ENCODE results near the gene ITGA11.

- TF ChIP-seq, protein P1, sequence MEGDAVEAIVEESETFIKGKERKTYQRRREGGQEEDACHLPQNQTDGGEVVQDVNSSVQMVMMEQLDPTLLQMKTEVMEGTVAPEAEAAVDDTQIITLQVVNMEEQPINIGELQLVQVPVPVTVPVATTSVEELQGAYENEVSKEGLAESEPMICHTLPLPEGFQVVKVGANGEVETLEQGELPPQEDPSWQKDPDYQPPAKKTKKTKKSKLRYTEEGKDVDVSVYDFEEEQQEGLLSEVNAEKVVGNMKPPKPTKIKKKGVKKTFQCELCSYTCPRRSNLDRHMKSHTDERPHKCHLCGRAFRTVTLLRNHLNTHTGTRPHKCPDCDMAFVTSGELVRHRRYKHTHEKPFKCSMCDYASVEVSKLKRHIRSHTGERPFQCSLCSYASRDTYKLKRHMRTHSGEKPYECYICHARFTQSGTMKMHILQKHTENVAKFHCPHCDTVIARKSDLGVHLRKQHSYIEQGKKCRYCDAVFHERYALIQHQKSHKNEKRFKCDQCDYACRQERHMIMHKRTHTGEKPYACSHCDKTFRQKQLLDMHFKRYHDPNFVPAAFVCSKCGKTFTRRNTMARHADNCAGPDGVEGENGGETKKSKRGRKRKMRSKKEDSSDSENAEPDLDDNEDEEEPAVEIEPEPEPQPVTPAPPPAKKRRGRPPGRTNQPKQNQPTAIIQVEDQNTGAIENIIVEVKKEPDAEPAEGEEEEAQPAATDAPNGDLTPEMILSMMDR (conservative IDR thresholded peaks at IDR 0.05; ENCODE audit: low read depth, low read length): no peak
- TF ChIP-seq RAD21 (IDR thresholded peaks at IDR 0.05; ENCODE audit: low read length): no peak
- TF ChIP-seq POLR2A (IDR thresholded peaks at IDR 0.05; ENCODE audit: low read depth, low read length): no peak
- TF ChIP-seq RFX5 (IDR thresholded peaks at IDR 0.05; ENCODE audit: low read depth, low read length): no peak
- no peak for TF ChIP-seq FOS (IDR thresholded peaks at IDR 0.05; ENCODE audit: low read depth, low read length)
- no peak for TF ChIP-seq MAZ (IDR thresholded peaks at IDR 0.05; ENCODE audit: borderline replicate concordance, low read depth, low read length)
- TF ChIP-seq, protein P2, sequence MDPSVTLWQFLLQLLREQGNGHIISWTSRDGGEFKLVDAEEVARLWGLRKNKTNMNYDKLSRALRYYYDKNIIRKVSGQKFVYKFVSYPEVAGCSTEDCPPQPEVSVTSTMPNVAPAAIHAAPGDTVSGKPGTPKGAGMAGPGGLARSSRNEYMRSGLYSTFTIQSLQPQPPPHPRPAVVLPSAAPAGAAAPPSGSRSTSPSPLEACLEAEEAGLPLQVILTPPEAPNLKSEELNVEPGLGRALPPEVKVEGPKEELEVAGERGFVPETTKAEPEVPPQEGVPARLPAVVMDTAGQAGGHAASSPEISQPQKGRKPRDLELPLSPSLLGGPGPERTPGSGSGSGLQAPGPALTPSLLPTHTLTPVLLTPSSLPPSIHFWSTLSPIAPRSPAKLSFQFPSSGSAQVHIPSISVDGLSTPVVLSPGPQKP (IDR thresholded peaks at IDR 0.05; ENCODE audit: borderline replicate concordance, low read depth, low read length): no peak
- TF ChIP-seq CEBPB (IDR thresholded peaks at IDR 0.05; ENCODE audit: low read depth, low read length): no peak
- TF ChIP-seq BHLHE40 (IDR thresholded peaks at IDR 0.05; ENCODE audit: low read depth, low read length): no peak
- TF ChIP-seq SMC3 (IDR thresholded peaks at IDR 0.05; ENCODE audit: low read depth, low read length): no peak
Observed at GRCh38 chr15:68403161-68403941, 28.6 kb downstream of the ITGA11 start.

All from IMR-90 (cell line).